HL-60/S4 treated with retinoic acid at 250 ng/mL for 4 days and 3 days (cell line): ENCODE measurements around the gene GNGT2.

ENCODE experiments used
- in situ Hi-C: fragments of 300-500 bp; cut with MboI; formaldehyde crosslinking; loops from 2 replicates; pipeline ENCODE4 v1.7.0; 2022; ENCODE audit warnings: low sequenced_read_pairs

GNGT2 gene

GRCh38 chr17:49229805-49230600 is 19.6 kb upstream of the GNGT2 start:
- in situ Hi-C loops = no loop called here

DNA sequence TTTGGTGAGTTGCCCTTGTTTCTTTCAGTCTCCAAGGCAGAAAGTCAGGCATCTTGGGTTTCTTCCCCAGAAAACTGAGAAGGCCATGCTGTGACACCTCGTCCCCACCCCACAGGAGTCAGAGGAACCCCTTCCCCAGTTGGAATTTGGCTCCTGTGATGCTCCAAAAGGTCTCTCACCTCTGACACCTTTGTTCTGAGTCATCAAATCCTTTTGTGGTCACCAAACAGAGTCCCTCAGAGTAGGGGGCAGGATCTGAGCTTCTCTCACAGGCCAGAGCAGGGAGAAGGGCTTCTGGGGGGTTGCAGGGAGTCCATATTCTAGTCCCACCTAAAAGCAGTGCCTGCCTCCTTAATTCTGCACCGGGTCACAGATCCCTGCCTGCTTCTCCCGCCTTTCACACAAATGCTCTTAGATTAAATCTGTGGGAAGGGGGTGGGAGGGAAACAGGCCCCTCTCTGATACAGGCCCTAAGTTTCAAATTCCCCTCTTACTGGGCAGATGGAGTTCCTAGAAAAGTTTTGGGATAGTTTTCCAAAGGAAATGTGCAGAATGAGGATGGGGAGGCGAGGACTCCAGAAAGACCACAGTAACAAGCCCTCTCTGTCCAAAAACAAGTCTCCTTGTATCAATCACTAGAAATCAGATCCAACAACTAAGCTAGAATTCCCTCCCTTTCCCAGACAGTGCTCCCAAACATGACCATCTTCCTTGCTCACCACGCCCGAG is 18.9 kb upstream of the GNGT2 start:
- in situ Hi-C loops = no loop called here

DNA sequence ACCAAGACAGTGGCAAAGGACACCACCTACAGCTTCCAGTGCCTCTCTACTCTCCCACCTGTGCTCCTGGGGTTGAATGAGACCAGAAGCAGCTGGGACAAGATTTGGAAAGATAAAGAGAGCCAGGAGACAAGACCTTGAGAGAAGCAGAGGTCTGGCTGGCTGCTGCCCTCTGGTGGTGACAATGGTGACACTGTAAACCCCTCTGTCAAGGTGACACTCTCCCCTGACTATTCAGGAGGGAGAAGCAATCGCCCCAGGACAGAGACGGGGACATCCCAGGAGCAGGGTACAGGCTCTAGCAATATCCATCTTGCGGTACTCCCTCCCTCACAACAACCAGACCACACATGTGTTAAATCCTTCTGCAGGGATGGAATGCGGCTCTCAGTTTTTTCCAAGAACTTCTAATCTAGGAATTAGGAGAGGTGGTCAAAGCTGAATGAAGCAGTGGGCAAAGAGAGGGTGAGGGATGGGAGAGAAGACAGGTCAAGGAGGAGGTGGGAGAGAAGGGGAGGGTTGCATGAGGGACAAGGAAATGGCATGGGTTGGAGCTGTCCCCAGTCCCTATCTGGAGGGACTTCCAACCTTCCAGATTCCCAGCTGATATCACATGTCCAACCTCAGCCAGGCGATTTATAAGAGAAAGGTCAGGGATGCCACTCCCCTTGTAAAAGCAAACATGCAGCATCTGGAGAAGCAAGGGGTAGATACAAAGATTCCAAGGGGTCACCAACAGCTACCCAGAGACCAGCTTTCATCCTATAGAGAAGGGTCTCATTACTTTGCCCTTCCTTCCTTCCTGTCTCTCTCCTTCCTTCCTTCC is 17.3 kb upstream of the GNGT2 start:
- in situ Hi-C loops = no loop called here

GRCh38 chr17:49226771-49227435 is 16.5 kb upstream of the GNGT2 start:
- in situ Hi-C loops = no loop called here

- in situ Hi-C loops = no loop called here
These were observed 15.3 kb upstream of the GNGT2 start for GRCh38 chr17:49225554-49226236.

DNA sequence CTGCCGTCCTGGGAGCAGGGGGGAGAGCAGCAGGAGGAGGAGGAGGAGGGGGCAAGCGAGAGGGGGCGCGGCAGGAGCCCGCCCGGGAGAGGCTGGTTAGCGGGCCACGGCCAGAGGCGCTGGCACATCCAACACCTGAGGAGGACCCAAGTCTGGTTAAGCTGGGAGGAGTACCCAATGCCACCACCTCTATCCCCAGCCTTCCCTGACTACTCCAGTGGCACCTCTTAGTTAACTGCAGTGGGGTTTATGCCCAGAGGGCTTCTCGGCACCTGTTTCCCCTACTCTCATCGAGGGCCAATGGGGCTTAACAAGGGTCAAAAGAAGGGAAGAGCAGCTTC is 14.6 kb upstream of the GNGT2 start:
- in situ Hi-C loops = no loop called here

- in situ Hi-C loops = no loop called here
These were observed 14.0 kb upstream of the GNGT2 start for GRCh38 chr17:49224198-49224996.

DNA sequence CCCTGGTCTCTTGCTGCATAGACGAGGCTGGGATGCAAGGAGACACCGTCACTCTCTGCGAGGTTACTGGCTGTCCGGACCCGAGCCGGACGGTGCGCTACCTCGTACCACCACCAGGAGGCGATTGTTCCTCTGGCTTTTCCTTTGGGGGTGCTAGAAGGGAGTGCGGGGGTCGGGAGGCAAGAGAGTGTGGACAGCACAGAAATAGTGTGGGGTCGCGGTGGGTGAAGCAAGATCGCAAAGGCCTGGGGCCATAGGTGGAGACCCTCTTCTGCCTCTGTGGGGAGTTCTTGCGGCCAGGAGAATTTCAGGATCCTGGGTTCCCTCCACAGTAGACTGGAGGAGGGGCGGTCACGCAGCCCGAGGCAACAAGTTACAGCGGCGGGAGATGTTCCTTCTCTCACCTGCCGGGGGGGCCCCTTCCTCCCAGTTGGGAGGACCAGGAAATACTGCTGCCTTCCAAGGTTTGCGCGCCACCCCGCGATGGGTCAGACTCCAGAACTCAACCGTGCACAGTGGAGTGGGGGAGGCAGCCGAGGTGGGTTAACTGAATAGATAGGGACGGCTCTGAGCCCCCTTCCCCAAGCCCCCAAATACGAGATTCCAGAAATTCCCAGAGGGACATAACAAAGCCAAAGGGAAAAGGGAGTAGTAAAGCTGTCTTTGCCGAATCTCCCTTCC is 13.3 kb upstream of the GNGT2 start:
- in situ Hi-C loops = no loop called here

DNA sequence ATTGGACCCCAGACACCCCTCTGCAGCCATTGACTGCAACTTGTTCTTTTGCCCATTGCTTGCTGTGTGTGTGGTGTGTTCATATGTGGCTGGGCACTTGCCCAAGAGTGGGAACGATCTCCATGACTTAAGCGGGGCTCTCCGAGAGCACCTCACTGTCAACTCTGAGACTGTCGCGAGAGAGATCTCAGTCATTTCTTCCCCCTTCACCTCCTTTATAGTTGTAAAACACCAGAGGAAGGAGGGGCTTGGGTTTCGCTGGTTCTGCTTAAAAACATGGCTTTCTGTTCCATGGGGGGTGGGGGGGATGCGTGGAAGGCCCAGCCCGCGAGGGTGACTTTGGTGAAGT is 12.8 kb upstream of the GNGT2 start:
- in situ Hi-C loops = no loop called here

DNA sequence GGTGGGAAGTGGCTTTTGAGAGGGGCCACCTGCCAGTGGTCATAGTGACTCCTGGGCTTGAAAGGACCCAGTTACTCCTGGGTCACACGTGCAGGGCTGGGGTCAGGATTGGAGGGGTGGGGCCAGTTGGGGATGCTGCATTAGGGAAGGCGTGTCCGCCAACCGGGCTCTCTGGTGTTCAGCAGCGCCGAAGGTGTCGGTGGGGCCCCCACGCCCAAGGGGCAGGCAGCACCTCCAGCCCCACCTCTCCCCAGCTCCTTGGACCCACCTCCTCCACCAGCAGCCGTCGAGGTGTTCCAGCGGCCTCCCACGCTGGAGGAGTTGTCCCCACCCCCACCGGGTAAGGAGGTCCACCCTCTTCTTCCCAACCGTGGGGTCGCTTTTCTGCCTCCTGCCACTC is 9.6 kb upstream of the GNGT2 start:
- in situ Hi-C loops = no loop called here

DNA sequence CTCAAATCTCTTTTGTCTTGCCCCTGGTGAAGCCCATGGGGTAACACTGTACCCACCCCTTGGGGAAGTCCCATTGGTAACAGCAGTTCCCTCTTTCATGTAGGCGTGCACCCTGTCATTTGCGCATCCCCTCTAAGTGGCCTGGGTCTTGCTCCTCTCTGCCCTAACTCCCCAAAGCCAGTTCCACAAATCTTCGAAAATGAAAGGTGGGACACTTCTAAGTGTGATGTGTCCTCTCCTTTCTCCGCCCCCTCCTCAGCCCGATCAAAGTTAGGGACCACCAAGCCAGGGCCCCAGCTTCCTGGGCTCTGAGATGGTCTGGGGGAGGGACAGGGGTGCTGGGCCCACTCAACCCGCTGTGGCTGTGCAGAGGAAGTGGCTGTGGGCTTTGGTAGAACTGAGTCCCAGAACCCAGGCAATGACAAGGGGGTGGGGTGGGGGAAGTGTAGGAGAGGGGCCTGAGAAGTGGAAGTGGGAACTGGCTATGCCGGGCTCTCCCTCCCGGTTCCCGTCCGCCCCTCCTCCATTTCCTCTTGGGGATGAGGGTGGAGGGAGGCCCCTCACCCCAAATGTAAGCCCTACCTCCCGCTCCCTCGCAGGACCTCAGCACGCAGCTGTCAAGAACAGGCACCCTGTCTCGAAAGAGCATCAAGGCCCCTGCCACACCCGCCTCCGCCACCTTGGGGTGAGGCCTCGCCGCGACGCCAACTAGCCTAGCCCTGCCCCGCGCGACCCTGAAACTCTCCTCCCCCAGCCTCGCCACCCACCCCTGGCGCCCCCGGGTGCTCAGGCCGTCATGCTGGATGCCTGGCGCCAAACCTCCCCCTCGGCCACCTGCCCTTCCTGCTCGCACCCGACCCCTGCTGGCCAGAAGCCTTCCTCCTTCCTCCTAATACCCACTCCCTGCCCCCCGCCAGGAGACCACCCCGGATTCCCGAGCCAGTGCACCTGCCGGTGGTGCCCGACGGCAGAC is 8.9 kb upstream of the GNGT2 start:
- in situ Hi-C loops = no loop called here

DNA sequence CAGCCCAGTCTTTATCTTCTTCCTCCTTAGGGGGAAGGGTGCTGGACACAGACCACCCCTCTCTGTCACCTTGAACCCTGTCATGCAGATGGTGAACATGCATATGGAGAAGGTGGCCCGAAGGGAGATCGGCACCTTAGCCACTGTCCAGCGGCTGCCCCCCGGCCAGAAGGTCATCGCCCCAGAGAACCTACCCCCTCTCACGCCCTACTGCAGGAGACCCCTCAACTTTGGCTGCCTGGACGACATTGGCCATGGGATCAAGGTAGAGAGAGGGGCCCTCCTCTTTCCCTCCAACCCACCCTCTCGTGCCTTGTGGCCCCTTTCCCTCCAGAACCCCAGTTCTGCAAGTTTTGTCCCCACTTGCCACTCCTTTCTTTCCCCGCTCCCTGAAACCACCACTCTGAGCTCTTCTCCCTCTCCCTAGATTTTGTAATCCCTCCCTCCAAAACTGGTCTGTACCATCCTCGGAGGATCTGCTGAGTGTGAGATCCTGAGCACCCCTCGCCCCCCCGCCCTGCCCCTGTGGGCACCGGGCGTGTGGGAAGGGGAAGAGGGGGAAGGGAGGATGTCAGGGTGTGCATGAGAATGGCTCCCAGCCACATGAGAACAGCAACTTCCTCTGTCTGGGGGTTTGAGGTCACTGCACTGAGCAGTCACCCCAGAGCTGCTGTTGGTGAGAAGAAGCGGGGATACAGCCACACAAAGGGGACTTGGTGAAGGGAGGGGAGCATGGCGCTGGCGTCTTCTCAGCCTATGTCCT is 7.5 kb upstream of the GNGT2 start:
- in situ Hi-C loops = no loop called here

DNA sequence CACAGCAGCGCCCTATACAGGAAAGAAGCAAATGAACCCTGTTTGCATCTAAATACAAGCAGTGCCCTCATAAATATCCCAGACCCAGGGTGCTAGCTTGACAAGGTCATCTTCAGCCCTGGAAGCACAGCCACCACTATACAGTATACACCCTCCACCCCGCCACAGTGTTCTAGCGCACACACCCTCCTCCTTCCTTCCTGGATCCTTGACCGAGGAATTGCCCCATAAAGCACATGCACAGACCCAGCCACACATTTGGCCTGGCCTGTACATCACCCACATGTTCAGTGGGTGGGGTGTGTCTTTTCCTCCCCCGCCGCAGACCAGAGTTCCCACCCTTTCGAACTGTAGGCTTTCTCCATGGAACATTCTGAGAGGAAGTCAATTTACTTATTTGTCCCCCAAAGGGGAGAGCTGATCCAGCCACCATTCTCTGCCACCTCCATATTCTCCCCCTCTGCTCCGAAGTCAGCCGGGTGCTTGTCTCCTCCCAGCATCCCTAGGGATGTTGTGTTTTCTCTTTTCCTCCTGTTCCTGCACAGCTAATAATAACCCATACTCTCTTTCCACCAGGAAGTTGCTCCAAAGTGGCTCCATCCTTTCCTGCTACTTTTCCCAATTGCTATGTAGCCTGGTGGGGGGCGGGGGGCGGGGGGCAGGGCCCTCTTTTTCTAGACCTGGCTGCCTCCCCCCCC is 6.7 kb upstream of the GNGT2 start:
- in situ Hi-C loops = no loop called here

DNA sequence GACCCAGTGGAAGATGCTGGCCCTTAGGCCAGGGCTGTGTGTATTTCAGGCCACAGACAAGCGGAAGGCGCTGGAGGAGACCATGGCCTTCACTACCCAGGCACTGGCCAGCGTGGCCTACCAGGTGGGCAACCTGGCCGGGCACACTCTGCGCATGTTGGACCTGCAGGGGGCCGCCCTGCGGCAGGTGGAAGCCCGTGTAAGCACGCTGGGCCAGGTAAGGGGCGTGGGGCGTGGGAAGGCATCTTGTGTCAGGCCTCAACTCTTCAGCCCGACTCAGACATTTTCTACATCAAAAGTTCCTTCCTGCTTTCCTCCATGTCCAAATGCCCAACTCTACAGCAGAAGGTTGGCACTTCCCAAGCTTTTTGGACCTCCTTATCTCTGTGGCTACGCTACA is 6.1 kb upstream of the GNGT2 start:
- in situ Hi-C loops = no loop called here

DNA sequence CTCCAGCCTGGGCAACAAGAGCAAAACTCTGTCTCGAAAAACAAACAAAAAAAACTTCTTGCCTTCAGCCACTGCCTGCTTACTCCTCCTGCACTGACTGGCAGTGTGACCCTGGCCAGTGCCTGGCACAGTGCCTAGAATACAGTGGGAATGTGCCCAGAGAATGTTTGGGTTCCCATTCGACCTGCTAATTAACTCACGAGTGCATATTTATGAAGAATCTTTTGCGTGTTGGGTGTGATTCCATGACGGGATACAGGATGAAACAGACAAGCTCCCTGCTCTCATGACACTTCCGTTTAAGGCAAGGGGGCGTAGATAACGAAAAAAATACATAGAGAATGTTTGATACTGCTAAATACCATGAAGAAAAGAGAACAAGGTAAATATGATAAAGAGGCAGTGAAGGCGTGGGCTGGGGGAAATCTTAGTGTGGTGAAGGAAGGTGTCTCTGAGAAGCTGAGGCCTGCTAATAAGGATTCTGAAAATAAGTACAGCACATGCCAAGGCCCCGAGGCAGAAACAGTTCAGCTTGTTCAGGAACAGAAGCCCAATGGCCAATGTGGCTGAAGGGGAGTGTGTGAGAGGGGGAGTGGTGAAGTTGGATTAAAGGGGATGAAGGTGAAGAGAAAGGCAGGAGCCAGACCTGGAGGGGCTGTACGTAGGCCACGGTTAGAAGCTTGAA is 4.4 kb upstream of the GNGT2 start:
- in situ Hi-C loops = no loop called here

DNA sequence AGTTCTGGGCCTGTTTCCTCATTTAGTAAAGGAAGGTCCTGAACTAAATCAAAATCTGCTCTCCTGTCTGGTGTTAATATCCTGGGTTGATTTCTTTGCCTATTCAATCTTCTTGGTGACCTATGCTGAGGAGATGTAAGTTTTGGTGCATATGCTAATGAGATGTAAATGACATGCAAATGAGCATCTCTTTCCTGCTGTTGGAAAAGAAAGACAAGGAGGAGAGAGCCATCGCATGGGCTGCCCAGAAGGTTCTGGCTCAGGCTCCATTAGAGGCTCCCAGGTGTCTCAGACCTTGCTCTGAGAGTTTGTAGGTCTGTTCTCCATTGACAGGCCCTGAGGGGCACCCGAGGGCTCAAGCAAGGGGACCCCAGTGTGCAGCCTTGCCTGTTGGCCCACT is 3.5 kb upstream of the GNGT2 start:
- in situ Hi-C loops = no loop called here
